Middle frontal gyrus (tissue), 1 donor: Measurements from ENCODE around the gene TERT.

Experiments used
- DNase-seq: peaks from one replicate; pipeline ENCODE4 v3.0.0-alpha.2; 2015; ENCODE audit warnings: low spot score; ENCODE audit errors: extremely low spot score

The TERT gene

GRCh38 chr5:1207555-1207954 is 87.3 kb downstream of the TERT start:
- no peak for DNase-seq

- DNase-seq = no peak
These were observed 88.1 kb downstream of the TERT start for GRCh38 chr5:1206521-1207412.

- DNase-seq = no peak
These were observed 89.3 kb downstream of the TERT start for GRCh38 chr5:1205255-1206180.

- DNase-seq = no peak
These were observed 90.1 kb downstream of the TERT start for GRCh38 chr5:1204693-1205242.

- no peak for DNase-seq
These were observed 90.7 kb downstream of the TERT start for GRCh38 chr5:1203968-1204692.

- DNase-seq = no peak
These were observed 91.4 kb downstream of the TERT start for GRCh38 chr5:1203311-1203967.
